HG02840 (cell line): ENCODE data around the gene TSPAN9.

Source experiments
- ATAC-seq: cut with Tn5 transposase; IDR thresholded peaks from one replicate; pipeline ENCODE4 v1.9.1; 2021; ENCODE audit warnings: mild to moderate bottlenecking, moderate library complexity, moderate number of reproducible peaks; ENCODE audit not compliant: unreplicated experiment, low FRiP score

TSPAN9 gene

DNA sequence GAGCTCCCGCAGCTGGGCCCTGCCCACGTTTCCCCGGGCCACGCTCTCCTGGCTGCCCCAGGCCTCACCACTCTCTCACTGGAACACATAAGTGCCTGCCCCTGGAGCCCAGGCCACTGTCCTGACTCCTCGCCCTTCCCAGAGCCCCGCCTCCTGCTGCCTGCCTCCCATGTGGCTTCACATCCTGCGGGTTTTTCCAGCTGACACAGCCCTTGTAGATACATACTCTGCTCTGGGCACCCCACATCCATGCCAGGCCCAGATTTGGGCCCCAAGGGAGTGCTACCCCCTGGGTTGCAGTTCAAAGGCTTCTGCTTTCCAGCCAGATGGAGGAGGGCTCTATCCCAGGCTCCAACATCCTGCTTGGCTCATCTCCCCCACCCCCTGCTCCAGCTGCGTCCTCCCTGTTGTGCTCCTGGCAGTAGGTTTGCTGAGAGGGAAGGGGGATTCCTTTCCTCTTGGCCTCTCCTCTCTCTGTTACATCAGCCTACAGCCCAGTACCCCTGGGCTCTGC, 60.1 kb downstream of the TSPAN9 start:
- no peak for ATAC-seq

DNA sequence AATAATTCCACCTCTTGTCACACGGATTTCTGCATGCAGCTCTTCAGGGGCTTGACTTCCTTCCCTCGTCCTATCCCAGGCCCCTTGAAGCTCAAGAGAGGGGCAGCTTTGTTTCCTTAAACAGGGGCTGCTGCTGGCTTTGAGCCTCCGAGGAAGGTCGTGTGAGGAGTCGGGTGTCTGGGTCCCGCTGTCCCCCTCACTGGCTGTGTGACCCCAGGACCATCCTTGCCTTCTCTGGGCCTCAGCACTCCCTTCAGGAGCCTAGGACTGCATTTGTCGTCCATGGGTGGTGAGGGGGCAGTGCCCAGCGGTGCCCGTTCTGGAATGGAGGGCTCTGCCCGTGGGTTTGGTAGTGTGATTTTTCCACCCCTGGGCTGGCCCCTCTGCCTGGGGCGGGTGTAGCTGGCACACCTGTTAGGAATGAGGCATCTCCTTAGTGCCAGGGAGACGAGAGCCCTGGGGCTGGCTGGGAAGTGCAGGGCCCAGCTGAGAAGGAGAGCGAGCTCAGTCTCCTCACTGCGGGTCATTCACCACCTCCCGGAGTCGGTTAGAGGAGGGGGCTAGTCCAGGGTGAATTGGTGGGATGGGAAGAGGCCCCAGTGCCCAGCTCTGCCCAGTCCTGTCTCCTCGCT, 60.8 kb downstream of the TSPAN9 start:
- no peak for ATAC-seq

DNA sequence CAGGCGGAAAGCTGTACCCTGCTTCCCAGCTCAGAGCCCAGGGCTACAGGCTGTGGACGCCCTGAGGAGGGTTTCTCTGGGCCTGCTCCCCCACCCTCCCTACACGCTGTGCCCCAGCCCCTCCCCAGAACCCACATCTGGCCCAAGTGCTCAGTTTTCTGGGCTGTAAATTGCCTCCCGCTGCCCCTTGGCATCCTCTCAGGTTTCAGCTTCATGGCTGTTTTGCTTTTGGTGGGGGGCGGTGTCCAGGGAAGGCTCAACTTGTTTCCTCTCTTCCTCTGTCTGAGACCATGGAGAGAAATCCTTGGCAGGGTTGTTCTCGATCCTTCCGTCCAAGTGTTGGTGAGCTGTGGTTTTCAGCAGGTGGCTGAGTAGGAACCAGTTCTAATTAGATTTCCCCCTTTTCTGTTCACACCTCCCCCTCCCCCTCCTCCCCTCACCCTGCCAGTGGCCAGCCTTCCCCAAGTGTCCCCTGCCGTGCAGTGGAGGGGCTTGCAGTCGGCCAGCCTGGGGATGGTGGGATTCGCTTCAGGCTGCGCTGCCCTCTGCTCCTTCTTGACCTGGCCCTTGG, 61.8 kb downstream of the TSPAN9 start:
- ATAC-seq: no peak

DNA sequence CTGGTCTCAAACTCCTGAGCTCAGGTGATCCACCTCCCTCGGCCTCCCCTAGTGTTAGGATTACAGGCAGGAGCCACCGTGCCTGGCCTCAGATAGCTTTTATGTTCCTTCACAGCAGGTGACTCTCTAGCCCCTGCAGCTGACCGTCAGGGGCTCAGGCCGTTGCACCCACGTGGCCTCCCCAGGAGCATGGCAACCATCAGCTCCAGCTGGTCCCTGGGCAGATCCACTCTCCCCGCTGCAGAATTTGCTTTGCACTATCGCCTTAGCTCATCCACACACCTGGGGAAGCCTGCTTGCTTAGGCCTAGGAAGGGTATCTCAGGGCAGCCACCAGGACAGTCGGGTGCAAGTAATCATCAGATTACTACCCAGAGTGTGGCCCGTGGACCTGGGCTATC, 62.6 kb downstream of the TSPAN9 start:
- no peak for ATAC-seq

DNA sequence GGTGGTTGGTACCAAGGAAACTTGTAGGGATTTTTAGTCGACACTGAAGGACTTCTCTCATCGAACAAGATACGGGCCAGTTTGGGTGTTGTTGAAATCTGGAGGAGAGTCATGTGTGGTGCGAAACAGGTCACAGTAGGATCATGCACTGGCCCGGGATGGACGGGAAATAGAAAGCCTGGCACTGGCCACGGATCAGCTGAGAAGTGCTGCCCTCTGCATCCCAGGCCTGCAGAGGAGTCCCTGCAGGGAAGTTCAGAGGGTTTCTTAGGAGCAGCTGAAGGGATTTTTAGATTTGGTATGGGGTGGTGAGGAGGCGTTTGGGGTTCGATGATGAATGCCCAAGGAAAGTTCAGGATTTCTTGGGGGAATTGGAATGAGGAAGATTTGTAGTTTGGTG, 63.1 kb downstream of the TSPAN9 start:
- no peak for ATAC-seq

DNA sequence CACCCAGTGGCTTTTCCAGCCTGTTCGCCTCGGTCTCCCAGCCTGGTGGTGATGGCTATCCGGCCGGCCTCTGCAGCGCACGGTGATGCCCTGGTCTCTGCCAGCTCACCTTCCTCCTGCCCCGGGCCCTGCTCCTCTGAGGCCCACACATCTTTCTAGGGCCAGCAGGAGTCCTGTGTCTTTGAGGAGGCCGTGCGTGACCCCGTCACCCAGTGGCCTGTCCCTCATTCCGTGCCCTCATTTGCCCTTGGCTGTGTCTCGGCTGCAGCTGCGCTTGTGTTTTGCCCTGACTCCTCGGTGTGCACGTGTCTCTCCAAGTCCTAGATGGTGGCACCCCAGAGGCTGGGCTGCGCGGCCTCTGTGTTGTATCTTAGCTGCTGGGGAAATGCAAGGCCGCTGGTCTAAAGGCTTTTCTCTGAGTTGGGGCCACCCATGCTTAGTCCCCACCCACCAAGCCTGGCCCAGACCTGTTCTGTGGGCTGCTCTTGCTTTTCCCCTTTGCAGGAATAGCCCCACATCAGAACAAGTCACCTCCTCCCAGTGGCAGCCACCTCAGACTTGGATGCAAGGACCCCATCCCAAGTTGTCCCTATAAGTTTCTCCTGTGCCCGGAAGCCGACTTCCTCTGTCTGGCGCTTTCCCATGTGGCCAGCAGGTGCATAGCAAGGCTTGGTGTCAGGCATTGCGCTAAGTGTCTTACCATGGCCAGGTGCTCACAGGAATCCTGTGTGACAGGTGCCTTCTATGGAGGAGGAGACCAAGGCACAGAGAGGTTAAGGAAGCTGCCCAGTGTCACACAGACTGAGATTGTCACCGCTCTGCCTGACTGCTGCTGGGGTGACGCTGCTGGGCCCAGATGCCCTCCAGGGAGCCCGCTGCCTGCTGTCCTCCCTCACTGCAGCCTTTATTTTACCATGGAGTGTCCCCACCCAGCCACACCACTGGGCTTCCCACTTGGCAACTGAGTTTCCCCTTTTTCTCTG, 64.5 kb downstream of the TSPAN9 start:
- ATAC-seq: no peak

DNA sequence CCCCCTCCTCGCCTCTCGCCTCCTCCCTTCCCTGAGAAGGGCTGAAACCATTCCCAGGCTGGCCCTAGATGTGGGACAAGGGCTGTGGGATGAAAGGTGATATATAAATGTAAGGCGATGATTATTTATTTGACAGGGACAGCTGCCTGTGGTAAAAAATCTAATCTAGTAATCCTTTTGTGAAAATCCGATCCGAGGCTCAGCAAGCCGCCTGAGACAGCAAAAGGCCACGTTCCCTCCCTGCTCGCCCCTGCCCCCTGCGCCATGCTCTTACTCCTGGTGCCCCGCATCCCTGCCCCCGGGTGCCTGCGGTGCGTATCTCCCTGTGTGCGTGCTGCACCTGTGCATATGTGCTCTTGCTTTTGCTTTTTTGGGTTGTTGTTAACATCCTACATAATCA, 65.2 kb downstream of the TSPAN9 start:
- no peak for ATAC-seq

DNA sequence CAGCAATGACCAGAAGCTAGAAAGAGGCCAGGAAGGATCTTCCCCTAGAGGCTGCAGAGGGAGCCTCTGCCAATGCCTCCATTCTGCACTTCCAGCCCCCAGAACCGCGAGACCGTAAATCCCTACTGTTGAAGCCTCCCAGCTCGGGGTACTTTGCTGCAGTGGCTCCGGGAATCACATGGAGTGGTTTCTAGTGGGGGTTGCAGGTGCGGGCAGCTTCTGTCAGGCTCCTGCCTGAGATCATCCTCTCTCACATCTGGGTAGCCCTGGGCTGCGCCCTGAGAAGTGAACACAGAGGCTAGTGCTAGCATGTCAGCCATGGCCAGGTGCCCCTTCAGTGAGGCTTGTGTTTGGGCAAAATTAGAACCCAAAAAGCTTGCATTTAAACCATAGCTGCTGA, 67.3 kb downstream of the TSPAN9 start:
- no peak for ATAC-seq

DNA sequence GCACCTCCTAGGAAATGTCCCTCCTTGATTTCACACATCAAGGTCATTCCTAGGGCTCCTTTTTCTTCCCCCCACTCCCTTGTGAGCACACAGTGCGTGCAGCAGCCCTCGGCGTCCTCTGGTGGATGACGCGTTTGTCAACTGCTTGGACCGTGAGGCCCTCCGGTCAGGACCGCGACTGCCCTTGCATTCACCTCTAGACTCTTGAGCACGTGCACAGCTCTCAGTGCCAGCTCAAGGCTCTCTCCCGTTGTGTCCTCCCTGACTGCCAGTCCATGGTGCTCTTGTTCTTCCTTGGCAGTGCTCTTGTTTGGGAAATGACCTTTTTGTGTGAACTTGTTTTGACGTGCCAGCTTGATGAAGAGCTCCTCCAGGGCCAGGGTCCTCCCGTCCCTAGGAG, 67.9 kb downstream of the TSPAN9 start:
- no peak for ATAC-seq

DNA sequence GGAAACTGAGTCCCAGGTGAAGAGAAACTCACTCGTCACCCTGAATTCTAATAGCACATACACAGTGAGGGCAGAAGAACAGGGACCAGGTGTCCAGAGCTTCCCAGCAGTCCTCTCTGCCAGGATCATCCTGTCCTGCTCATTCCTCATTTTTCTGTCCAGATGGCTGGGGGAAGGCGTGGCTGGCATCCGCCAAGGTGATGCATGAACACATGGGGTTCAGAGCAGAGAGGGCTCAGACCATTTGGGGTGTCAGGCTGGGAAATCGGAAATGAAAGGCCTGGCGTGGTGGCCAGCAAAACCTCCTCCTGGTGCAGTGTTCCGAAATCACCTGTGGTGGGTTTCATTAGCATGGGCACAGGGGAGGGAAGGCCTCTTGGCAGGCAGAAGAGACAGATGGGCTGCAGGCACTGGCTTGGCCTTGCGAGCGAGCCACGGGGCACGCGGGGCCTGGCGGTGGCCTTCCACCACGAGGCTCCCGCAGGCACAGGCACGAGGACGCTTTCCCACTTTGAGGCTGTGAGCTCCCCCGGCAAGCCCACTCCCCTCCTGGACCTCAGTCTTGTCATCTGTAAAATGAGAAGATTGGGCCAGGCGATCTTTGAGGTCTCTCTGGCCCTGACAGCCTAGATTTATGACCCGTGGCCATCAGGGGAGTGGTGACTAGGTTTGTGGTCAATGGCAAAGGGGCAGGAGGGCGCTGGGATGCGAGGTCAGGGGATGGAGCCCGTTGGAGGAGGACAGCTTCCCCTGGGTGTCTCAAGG, 68.5 kb downstream of the TSPAN9 start:
- ATAC-seq: no peak

DNA sequence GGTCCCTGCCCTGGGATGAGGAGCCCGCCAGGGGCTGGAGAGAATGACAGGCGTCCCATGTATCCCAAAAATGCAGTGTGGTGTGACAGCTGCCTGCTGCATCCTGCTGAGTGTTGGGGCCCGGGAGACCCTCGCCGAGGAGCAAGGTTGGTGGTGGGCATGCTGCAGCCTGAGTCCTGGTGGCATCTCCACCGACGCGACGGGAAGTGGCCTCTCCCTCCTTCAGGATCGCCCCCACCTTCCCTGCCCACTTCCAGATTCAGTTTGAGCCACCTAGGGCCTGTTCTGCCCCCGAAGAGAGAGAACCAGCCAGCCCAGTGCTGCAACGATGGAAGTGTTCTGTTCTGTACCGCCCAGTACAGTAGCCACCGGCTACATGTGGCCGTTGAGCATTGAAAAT, 70.1 kb downstream of the TSPAN9 start:
- ATAC-seq: no peak

DNA sequence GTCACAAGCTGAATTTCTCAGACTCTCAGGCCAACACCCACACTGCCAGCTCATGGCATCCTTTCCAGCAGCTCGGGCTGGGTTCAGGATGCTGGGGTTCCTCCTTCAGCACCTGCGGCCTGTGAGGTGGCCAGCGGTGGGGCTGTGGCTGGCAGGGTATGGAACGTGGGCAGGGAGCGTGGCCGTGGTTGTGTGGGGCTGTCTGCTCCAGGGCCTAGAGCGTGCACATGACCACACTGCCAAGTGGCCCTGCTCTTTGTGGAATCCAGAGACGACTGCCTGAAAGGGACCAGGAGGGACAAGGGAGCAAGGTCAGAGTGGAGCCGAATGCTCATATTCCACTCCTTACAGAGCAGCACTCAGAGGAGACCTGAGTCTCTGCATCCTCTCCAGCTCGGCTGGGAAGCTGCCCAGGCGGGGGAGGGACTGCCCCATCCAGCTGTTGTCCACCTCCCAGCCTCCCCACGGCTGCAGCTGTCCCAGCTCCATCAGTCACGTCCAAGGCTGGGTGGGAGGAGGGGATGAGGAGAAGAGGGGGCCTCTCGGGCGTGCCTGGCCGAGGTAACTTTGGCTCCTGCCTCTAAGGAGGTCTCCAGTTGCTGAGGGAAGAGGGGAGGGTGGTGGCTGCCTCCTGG, 71.3 kb downstream of the TSPAN9 start:
- ATAC-seq: no peak

DNA sequence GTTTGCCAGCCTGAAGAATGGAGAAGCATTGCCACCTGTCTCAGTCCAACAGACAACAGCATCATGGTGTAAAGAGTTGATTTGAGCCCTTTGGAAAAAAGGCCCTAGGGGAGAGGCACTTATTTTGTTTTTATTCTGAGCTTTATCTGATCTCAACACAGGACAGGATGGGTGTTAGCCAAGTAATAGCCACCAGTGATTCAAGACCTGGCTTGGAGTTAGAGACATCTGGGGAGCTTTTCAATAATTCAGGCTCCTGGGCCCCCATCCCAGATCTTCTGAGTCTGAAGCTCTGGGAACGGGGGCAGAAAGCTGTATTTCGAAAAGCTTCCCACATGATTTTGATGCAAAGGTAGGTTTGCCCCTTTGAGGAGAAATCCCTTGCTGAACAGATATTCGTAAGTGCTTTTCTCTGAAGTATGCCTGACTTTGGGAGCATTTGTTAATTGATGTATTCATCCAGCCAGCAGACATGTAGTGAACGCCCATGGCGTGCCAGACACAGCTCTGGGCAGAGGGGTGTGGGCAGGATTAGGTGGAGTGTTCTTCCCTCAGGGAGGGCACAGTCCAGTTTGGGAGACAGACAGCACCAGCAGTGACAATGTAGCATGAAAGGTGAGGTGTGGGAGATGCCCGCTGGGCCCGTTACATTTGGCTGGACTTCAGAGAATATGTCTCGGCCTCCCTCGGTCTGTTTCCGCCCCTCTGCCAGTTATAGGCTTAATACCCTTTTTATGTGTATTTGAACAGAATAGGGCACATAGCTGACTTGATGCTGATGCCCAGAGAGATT, 72.5 kb downstream of the TSPAN9 start:
- no peak for ATAC-seq

DNA sequence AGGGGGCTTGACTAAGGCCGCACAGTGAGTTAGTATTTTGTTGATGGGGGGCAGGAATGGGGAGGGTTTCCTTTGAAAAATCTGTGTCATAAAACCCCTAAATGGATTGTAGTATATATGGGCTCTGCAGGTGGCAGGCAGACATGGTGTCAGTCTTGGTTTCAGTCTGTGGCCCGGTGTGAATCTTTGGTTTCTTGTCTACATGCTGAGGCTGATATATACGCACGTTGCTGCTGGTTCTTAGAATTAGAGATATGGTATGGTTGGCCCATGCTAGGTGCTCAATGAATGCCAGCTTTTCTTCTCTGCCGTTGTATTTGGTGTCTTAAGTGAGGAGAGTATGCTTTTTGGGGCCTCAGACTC, 73.1 kb downstream of the TSPAN9 start:
- no peak for ATAC-seq

DNA sequence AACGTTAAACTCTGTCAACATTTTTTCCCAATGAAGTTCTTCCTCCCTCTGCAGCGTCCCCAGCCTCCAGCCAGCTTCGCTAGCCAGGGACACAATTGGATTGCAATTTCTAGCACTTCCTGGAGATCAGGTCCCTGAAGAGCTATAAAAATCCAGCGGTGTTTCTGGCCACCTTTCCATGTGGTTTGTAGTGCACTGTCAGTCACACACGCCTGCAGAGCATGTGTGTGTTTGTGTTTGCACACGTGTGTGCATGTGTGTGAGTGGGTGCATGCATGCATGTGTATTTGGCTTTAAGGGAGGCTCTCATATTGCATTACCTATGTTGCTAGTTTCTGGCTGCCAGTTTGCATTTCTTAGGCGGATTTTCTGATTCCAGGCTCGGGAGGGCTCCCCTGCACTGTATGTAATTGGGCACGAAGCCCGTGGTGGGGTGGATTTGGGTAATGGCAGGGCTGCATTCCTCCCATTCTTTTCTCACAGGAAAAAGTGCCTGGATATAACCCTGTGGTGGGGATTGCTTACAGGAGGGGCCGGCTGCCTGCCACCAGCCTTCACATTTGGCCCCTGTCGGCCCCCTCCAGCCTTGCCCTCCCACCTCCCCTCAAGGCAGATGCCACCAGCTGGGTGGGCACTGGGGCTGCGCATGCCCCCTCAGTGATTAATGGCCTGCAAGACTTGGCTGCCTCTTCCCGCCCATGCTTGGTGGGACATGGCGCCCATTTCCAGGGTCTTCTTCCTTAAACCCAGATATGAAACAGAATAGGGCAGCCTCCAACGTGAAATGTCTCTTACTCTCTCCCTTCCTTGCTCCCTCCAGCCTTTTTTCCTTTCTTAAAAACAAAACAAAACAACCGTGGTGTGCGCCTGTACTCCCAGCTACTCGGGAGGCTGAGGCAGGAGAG, 74.0 kb downstream of the TSPAN9 start:
- no peak for ATAC-seq

DNA sequence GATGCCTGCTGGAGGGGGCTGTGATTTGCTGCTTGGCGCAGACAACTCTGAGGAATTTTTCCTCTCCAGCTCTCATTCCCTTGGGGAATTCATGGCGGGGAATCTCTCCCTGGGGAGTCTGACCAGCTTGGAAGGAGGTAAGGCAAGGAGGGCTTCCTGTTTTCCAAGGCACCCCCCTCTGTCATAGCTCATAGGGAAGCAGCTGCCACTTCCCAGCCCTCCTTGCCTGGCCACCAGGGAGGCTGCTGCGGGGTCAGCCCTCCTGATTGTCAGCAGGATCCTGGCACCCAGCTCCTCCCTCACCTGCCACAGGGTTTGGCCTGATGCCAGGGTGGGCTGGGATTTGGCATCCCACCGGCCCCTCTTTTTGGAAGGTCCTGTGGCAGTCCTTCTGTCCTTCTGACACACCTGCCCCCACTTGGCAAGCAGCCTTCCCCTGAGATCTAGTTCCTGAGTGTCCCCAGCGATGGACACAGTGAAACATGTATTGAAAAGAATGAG, 74.9 kb downstream of the TSPAN9 start:
- ATAC-seq: no peak

DNA sequence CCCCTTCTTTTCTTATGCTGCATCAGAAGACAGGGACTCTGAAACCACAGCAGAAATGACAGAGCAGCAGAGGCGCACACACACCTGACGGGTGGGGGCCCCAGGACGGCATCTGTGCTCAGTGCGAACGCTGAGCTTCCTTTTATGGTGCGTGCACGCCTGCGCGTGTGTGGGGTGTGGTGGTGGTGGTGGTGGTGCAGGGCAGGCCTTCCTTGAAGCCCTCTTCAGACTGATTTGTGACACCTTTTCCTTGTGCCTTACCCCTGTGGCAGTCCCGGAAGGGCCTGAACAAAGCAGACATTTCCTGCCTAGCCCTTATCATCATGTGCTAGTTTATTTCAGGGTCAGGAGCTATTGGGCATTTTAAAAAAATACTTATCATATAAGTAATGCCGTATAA, 75.7 kb downstream of the TSPAN9 start:
- ATAC-seq: no peak

DNA sequence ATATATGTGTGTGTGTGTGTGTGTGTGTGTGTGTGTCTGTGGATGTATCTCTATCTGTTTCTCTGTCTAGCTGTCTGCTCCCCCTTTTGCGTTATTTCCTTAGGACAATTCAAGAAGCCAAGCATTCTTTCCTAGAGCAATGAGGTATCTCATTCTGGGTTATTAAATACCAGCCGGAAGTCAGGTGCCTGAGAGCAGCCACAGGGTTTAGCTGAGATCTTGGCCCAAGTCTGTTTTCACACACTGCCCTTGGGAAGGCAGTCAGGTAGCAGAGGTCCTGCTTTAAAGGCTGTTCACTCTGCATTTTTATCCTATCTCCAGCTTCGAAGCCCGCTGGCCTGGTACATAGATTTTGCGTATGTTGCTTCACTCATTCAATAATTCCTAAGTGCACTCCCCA, 76.8 kb downstream of the TSPAN9 start:
- no peak for ATAC-seq
